Measurements from ENCODE around the gene KCNJ6.

The KCNJ6 gene

DNA sequence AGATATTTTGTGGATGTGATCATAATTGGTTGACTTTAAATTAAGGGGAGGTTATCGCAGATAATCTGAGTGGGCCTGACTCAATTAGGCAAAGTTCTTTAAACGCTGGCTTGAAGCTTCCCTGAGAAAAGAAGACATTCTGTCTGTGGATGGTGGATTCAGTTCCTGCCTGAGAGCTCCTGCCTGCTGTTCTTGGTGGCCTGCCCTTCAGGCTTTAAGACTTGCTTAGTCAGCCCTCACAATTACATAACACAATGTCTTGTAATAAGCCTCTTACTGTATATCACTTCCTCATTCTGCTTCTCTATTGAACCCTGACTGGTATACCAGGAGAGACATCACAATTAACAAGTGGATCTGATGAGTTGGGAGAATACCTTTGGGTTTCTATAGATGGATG is 50.2 kb downstream of the KCNJ6 start:
- DNase-seq (ENCODE audit: low read depth in 1 of 2, low spot score in 1 of 2) = no peak

DNA sequence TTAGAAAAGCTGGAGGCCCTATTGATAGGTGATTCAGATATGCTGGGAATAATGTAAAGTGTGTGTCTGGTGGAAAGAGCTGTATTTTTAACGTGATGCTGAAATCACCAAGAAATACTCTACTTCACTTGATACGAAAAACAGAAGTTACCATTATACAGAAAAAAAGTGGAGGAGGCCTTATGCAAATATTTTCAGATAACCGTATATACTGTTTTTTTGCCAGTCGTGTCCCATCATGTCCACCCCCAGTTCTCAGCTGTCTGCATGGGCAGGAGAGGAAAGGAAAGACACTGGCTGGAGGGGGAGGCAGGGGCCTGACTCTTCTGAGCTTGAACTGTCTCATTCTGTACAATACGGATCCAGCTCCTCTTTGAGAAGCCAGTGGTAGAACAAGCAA is 51.1 kb downstream of the KCNJ6 start:
- no peak for DNase-seq (ENCODE audit: low read depth in 1 of 2, low spot score in 1 of 2)

DNA sequence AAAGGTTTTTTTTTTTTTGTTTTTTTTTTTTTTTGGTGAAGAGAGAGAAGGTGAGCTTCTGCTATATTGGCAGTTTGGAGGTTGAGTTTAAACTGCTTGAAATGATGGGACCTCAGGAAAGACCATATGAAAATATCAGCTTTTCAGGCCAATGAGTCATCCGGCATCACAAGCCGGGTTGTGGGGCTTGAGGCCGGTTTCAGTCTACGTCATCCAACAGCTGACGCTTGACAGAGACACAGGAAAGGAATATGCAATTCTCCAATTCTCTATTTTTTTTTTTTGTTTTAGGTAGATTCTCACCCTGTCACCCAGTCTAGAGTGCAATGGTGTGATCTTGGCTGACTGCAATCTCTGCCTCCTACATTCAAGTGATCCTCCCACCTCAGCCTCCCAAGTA is 52.4 kb downstream of the KCNJ6 start:
- DNase-seq (ENCODE audit: low read depth in 1 of 2, low spot score in 1 of 2) = no peak

GRCh38 chr21:37862536-37862935 is 53.7 kb downstream of the KCNJ6 start:
- no peak for DNase-seq (ENCODE audit: low read depth in 1 of 2, low spot score in 1 of 2)

DNA sequence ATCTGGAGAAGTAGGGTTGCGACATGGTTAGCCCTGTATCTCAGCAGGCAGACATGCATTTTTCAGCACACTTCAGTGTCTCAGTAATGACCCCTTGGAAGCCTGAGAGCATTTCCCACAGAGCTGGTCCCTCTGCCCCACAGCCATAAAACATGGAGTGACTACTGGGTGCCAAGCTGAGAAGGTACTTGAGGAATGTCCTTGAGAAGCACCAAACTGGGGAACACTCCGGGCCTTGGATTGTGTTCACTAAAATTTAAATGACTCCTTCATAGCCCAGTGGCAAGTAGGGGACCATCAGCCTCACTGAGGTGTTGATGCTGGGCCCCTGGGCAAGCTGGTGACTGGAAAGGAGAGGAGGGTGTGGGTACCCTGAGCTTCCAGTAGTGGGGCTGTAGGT is 54.7 kb downstream of the KCNJ6 start:
- no peak for DNase-seq (ENCODE audit: low read depth in 1 of 2, low spot score in 1 of 2)

GRCh38 chr21:37860416-37860815 is 55.8 kb downstream of the KCNJ6 start:
- DNase-seq (ENCODE audit: low read depth in 1 of 2, low spot score in 1 of 2) = no peak

DNA sequence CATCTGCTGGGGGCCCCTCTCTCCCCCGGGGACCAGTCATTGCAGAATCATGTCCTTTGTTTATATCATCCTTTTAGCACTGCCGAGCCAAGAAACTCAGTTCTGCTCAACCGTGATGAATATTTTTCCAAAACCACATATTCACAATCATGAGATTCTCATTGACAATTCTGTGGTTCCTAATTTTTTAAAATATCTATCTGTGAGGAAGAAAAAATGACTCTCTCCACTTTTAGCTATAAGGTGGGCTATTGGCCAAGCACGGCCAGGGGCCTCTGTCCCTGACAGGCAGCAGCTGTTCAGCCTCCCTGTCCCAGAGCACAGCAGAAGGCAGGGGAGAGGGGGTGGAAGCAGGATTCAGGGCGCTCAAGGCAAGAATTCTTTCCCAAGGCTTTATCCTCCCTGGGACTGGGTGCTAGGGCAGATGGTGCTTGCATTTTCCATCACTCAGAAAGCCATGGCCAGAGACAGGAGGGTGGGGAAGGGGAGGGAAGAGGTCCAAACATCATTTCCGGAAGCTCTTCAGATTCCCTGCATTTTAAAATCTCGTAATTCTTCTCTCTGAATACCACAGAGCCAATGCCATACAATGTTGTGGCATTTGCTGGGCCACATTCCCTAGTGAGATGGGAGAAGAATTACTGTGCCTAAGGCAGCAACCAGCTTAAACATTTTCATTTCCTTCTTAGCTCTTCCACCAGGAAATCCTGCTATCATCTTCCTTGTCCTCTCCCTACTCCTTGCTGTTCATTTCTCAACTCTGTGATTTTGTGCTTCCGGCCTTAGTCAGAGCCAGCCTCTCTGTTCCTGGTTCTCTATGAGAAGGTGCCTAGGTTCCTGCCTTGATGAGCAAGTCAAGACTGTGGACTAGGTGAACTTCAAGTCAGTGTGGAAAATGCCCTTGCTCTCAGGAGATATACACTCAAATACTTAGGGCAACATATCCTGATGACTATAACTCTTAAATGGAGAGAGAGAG is 60.3 kb downstream of the KCNJ6 start:
- no peak for DNase-seq (ENCODE audit: low read depth in 1 of 2, low spot score in 1 of 2)

DNA sequence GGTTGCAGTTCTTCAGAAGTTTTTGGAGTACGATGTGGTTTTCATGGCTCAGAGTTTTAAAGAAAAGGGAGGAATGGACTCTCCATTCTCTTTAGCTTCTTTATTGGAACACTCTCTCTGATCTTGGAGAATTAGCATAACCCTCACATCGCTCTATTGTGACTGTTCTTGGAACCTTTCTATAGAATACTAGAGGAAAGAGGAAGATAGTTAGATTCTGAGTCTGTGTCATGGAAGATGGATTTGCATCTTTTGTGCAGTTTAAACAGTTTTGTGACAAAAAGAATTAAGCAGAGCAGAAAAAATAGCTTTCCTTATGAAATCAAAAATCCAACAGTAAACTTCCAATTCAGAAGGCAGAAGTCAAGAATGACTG is 61.0 kb downstream of the KCNJ6 start:
- no peak for DNase-seq (ENCODE audit: low read depth in 1 of 2, low spot score in 1 of 2)

GRCh38 chr21:37849506-37850102 is 66.7 kb downstream of the KCNJ6 start:
- DNase-seq (ENCODE audit: low read depth in 1 of 2, low spot score in 1 of 2) = no peak

GRCh38 chr21:37848721-37849490 is 67.4 kb downstream of the KCNJ6 start:
- no peak for DNase-seq (ENCODE audit: low read depth in 1 of 2, low spot score in 1 of 2)

- no peak for DNase-seq (ENCODE audit: low read depth in 1 of 2, low spot score in 1 of 2)
Measured at GRCh38 chr21:37845535-37845934, 70.7 kb downstream of the KCNJ6 start.

DNA sequence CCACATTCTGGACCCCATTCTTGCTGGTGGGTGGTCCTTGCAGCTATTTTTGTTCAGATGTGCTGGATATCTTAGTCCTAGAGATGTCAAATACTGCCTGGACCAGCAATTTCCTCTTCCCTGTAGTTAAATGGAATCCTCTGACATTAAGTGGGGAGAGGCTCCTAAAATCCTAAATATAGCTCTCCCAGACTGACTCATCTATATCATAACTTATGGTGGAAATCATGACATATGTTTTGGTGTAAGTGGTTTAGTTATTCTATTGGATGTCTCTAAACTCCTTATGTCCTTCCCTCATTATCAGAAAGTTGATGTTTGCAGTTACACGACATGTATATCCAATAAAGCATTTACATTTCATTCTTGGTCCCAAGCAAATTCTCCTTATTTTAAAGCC is 73.1 kb downstream of the KCNJ6 start:
- no peak for DNase-seq (ENCODE audit: low read depth in 1 of 2, low spot score in 1 of 2)

DNA sequence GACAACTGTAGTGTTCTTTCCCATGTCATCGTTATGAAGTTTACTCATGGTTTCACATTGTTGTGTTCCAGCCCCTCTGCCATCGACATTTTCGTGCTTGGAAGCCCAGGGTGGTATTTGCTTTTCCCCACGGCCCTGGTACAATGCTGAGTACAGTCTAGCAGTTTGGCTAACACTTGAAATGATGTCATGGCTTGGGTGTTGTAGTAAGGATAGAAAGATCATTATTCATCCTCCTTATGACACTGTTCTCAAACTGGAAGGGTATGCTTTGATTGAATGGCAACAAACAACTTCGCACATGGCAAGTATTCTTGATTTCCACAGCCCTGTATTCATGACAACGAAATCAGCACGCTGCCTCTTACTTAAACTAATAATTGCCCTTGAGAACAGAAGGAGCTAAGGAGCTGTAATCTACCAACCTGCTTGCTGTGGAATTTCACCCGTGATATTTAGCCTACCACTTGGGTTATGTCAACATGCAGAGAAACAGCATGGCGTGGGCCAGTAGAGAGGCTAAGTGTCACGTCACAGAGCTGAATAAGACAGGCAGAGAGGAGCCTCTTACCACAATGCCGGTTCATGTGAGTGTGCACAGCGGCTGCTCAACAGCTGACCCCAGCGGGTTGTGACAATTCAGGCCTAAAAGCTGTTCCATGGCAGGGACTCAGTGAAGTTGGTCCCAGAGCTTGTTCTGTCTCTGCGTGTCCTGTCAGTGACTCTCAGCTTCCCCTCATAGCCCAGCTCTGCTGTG is 73.9 kb downstream of the KCNJ6 start:
- DNase-seq (ENCODE audit: low read depth in 1 of 2, low spot score in 1 of 2) = no peak

DNA sequence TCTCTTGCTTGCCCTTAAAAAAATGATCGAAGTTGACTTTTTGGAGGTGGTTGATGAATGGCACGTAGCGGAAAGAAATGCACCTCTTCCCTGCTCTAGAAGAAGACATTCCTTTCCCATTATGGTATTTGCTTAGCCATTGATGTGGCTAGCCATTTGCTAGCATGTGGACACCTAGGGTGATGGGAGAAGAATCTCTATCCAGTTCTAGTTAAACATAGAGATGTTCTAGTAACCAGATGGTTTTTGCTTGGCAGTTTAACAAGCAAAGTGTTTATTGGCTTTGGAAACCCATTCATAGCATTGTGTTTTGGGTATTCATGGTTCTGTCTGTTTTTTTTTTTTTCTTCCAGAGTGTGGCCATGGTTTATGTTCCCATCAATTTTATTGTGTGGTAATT is 78.9 kb downstream of the KCNJ6 start:
- no peak for DNase-seq (ENCODE audit: low read depth in 1 of 2, low spot score in 1 of 2)

- no peak for DNase-seq (ENCODE audit: low read depth in 1 of 2, low spot score in 1 of 2)
Measured at GRCh38 chr21:37835481-37835880, 80.8 kb downstream of the KCNJ6 start.

DNA sequence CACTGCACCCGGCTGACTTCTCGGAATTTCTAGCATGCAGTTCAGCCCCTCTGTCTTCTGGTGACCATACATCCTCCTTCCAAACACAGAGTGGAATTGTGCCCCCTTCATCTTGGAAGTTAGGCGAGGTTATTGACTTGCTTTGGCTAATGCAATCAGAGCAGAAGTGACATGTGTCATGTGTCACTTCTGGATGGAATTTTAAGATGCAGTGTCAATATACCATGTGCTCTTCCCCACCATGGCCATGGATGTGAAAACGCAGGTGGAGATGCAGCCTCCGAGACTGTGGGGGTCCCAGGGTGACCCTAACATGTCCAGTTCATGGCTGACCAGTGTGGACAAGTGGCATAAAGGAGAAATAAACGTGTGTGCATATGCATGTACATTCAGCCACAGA is 83.0 kb downstream of the KCNJ6 start:
- DNase-seq (ENCODE audit: low read depth in 1 of 2, low spot score in 1 of 2) = no peak

DNA sequence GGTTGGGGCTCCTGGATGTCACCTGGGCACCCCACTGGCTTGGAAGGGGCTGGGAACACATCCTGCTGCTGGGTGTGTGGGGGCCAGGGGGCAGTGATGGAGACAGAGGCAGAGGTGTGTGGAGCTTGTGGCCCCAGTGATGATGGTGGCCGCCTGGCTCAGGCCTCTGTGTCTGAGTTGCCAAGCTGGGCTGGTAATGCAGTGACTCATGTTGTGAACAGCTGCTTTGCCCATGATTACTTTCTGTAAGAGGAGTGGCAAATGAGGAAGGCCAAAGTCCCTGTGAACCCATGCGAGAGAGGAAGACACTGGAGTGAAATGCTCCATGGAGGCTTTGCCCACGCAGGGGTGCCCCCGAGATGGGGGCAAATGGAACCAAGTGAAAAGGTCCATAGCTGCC is 86.8 kb downstream of the KCNJ6 start:
- no peak for DNase-seq (ENCODE audit: low read depth in 1 of 2, low spot score in 1 of 2)

GRCh38 chr21:37828991-37829390 is 87.3 kb downstream of the KCNJ6 start:
- no peak for DNase-seq (ENCODE audit: low read depth in 1 of 2, low spot score in 1 of 2)

GRCh38 chr21:37828556-37828955 is 87.7 kb downstream of the KCNJ6 start:
- DNase-seq (ENCODE audit: low read depth in 1 of 2, low spot score in 1 of 2) = no peak

- no peak for DNase-seq (ENCODE audit: low read depth in 1 of 2, low spot score in 1 of 2)
Measured at GRCh38 chr21:37827913-37828312, 88.3 kb downstream of the KCNJ6 start.

- DNase-seq (ENCODE audit: low read depth in 1 of 2, low spot score in 1 of 2) = no peak
Measured at GRCh38 chr21:37821786-37822450, 94.3 kb downstream of the KCNJ6 start.
